Parathyroid adenoma (tissue), 2 donors: ENCODE data around the gene TMEM63C.
A peak's percentile ranks its signal among the peaks of the same experiment; 100 is the strongest.

Experiments used
- H2AFZ ChIP-seq: fragments of 300-600 bp; sonication (generic); one replicate; pipeline ENCODE4 v1.7.0; 2017; ENCODE audit warnings: antibody characterized with exemption, mild to moderate bottlenecking
- H3K27ac ChIP-seq: fragments of 300-600 bp; sonication (generic); one replicate; pipeline ENCODE4 v1.7.0; 2017
- H3K27me3 ChIP-seq: fragments of 300-600 bp; sonication (generic); one replicate; pipeline ENCODE4 v1.7.0; 2017; ENCODE audit warnings: low read length; ENCODE audit not compliant: control insufficient read depth, insufficient read depth
- H3K36me3 ChIP-seq: fragments of 300-600 bp; sonication (generic); one replicate; pipeline ENCODE4 v1.7.0; 2017; ENCODE audit warnings: low read length; ENCODE audit not compliant: control insufficient read depth, insufficient read depth
- H3K4me1 ChIP-seq: fragments of 300-600 bp; sonication (generic); one replicate; pipeline ENCODE4 v1.7.0; 2017; ENCODE audit warnings: control low read depth
- H3K4me2 ChIP-seq: fragments of 300-600 bp; sonication (generic); one replicate; pipeline ENCODE4 v1.7.0; 2017; ENCODE audit warnings: low read length
- H3K4me3 ChIP-seq: fragments of 300-600 bp; sonication (generic); one replicate; pipeline ENCODE4 v1.7.0; 2017; ENCODE audit warnings: low read depth, low read length
- H3K79me2 ChIP-seq: fragments of 300-600 bp; sonication (generic); one replicate; pipeline ENCODE4 v1.7.0; 2017; ENCODE audit warnings: control low read depth
- H3K9ac ChIP-seq: fragments of 300-600 bp; sonication (generic); one replicate; pipeline ENCODE4 v1.7.0; 2017; ENCODE audit warnings: mild to moderate bottlenecking
- H3K9me3 ChIP-seq: fragments of 300-600 bp; sonication (generic); one replicate; pipeline ENCODE4 v1.7.0; 2017; ENCODE audit warnings: low read length; ENCODE audit not compliant: control insufficient read depth
- CTCF ChIP-seq: fragments of 300-600 bp; sonication (generic); IDR thresholded peaks from one replicate; pipeline ENCODE4 v1.7.0; 2017; ENCODE audit warnings: antibody characterized with exemption, mild to moderate bottlenecking
- donor health status: primary hyperparathyroidism.

Gene TMEM63C

GRCh38 chr14:77181603-77182437, at the start of gene TMEM63C:
Gene TMEM63C, plus strand, starts transcription at chr14:77181798. Its CDS starts 37,016 bp downstream, at chr14:77218814.
- Histone ChIP-seq H3K4me3 (peak within 1 kb of the TSS; percentile 51), H3K36me3 (no peaks in the 10 kb centered on the region), H3K9ac (peak within 1 kb of the TSS; percentile 53), H3K27me3 (no peaks in the 10 kb centered on the region), H3K27ac (peak within 1 kb of the TSS; percentile 22), H2AFZ (peak within 1 kb of the TSS; percentile 89), H3K4me1 (peaks cover 9% of the 10 kb centered on the region), H3K4me2 (peak within 1 kb of the TSS; percentile 69), H3K79me2 (no peaks in the 10 kb centered on the region), H3K9me3 (no peaks in the 10 kb centered on the region)
- TF ChIP-seq CTCF: peak; percentile 3

DNA sequence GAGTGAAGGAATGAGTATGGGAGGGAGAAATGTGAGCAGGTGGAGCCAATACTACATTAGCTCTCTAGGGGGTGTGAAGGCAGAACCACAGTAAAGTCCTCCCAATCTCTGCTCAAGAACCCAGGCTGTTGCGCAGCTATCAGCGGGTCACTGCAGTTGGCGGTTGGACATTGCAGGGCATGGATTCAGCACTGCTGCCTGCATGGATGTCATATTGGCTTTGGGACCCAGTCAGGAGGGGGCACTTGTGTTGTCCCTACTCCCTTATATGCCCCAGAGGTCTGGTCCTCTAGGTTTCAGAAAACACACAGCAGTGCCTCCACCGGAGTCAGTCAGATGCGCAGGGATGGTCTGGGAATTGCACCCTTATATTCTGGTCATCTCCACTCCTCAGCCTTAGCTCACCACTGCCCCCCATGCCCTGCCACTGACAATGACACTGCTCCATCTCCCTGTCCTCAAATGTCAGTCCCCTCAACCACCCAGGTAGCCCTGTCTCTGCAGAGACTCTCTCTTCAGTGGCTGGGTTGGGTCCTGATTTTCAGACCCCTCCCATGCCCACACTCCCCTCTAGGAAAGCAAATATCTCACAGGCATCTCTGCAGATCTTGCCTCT, 49.6 kb upstream of the TMEM63C start:
- H3K4me1 ChIP-seq: no peaks in the 10 kb centered on the region

GRCh38 chr14:77133720-77134338, 47.8 kb upstream of the TMEM63C start:
- no peak overlapping the region for H3K4me2 ChIP-seq
- no peak overlapping the region for H3K27ac ChIP-seq
- H2AFZ ChIP-seq: no peak overlapping the region
- peaks cover 2% of the 10 kb centered on the region for H3K79me2 ChIP-seq
- no peak overlapping the region for H3K4me3 ChIP-seq
- no peaks in the 10 kb centered on the region for H3K4me1 ChIP-seq
- H3K9me3 ChIP-seq: no peaks in the 10 kb centered on the region
- no peak overlapping the region for H3K9ac ChIP-seq
- TF ChIP-seq CTCF: no peak
- no peaks in the 10 kb centered on the region for H3K36me3 ChIP-seq
- no peaks in the 10 kb centered on the region for H3K27me3 ChIP-seq

More for the DNA sequence above, 49.6 kb upstream of the TMEM63C start:
- Histone ChIP-seq H3K79me2 (peaks cover 2% of the 10 kb centered on the region), H3K36me3 (no peaks in the 10 kb centered on the region), H2AFZ (no peak overlapping the region), H3K4me3 (no peak overlapping the region), H3K9ac (no peak overlapping the region), H3K9me3 (no peaks in the 10 kb centered on the region), H3K27me3 (no peaks in the 10 kb centered on the region), H3K27ac (no peak overlapping the region), H3K4me2 (no peak overlapping the region)
- TF ChIP-seq CTCF: no peak

- Histone ChIP-seq H3K9me3 (no peaks in the 10 kb centered on the region), H3K36me3 (no peaks in the 10 kb centered on the region), H3K27ac (no peak overlapping the region), H3K4me1 (peaks cover 11% of the 10 kb centered on the region), H3K4me3 (no peak overlapping the region), H3K27me3 (peaks cover 13% of the 10 kb centered on the region), H3K4me2 (no peak overlapping the region), H2AFZ (no peak overlapping the region), H3K79me2 (peaks cover 2% of the 10 kb centered on the region), H3K9ac (no peak overlapping the region)
- no peak for TF ChIP-seq CTCF
Measured at GRCh38 chr14:77139022-77139421, 42.6 kb upstream of the TMEM63C start.
